ENCODE data around the gene GET3.
A peak's percentile ranks its signal among the peaks of the same experiment; 100 is the strongest.
"Not testable (repeated sequence)": the region's sequence is repeated elsewhere in the genome, so short reads cannot be mapped to it uniquely, and the experiment has no call there.

Gene GET3

DNA sequence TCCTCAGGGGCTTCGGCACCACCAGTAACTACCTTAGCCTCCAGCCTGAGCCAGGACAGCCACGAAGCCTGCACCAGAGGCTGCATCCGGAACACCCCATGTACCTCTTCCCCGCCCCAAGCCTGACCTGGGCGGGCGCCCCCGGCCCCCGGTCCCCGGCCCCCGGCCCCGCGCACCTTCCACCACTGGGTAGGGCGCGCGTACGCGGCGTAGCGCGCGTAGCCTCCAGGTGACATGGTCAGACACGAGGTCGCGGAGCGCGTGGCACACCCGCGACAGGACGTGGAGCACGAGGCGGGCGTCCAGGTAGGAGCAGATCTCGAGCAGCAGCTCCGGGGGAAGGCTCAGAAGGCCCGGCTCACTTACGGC lies 41.3 kb upstream of the GET3 start:
- no peak overlapping the region for H3K27ac ChIP-seq (ENCODE audit: low read depth, low read length)

DNA sequence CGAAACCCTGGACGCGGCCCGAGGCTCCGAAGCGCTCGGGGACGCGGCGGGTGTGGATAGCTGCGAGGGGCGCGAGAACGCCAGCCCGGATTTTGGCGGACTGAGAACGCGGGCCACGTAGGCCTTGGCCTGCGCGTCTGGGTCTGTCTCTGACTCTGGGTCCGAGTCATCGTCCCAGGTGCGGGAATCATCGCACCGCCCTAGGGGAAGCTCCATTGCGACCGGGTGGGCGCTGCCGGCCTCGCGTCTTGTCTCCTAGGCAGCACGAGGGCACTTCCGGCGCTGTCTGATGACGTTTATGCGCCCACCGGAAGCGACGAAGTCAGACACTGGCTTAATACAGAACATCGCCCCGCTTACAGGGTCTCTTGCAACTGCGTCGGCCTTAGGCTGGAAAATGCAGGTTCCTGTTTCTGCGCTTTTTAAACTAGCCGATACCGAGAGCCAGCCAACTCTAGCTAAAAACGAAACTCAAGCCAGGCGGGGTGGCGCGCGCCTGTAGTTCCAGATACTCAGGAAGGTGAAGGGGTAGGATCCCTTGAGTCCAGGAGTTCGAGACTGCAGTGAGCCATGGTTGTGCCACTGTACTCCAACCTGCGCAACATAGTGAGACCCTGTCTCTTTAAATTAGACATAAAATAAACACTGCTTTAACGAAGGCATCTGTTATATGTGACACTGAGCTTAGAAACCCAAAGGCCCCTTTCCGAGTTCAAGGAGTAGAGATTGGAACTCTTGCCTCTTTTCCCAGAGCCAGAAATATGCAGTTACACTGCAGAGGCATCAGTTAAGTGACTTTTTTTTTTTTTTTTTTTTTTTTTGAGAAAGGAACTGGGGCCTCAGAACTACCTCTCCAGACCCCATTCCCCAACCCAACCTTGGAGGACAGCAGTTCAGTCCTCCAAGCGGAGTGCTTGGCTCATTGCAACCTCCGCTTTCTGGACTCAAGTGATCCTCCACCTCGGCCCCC lies 40.6 kb upstream of the GET3 start, which contains the start of gene FBXW9:
TSS of gene FBXW9 (minus strand) at position 266 of the 970 bp plus-strand sequence. CDS start at position 216, 50 bp downstream.
- Histone ChIP-seq H3K27ac (ENCODE audit: low read depth, low read length) (peak within 1 kb of the TSS; percentile 87), H3K9me2 (replicated peaks; ENCODE audit: control insufficient read depth, low read length) (no peaks in the 10 kb centered on the region), H3F3A (ENCODE audit: control insufficient read depth, insufficient read depth) (peaks cover 24% of the 10 kb centered on the region), H3K27me3 (ENCODE audit: control insufficient read depth, low read length) (no peaks in the 10 kb centered on the region), H3K36me3 (ENCODE audit: control insufficient read depth, low read length) (peaks cover 25% of the 10 kb centered on the region), H3K4me1 (ENCODE audit: control insufficient read depth, low read length) (peaks cover 31% of the 10 kb centered on the region), H3K79me2 (ENCODE audit: control insufficient read depth, low read length) (peaks cover 4% of the 10 kb centered on the region), H4K20me1 (ENCODE audit: control insufficient read depth, insufficient read depth, low read depth, low read length) (no peaks in the 10 kb centered on the region), H3K4me3 (ENCODE audit: low read length) (peak within 1 kb of the TSS; percentile 86), H3K9me3 (ENCODE audit: control insufficient read depth, insufficient read depth, low read length) (no peaks in the 10 kb centered on the region), H3K4me2 (ENCODE audit: low read length) (peak within 1 kb of the TSS; percentile 94)
- TF ChIP-seq EZH2phosphoT487 (IDR thresholded peaks at IDR 0.05; ENCODE audit: borderline replicate concordance, low read length) = no peak
- TF ChIP-seq, protein P1, sequence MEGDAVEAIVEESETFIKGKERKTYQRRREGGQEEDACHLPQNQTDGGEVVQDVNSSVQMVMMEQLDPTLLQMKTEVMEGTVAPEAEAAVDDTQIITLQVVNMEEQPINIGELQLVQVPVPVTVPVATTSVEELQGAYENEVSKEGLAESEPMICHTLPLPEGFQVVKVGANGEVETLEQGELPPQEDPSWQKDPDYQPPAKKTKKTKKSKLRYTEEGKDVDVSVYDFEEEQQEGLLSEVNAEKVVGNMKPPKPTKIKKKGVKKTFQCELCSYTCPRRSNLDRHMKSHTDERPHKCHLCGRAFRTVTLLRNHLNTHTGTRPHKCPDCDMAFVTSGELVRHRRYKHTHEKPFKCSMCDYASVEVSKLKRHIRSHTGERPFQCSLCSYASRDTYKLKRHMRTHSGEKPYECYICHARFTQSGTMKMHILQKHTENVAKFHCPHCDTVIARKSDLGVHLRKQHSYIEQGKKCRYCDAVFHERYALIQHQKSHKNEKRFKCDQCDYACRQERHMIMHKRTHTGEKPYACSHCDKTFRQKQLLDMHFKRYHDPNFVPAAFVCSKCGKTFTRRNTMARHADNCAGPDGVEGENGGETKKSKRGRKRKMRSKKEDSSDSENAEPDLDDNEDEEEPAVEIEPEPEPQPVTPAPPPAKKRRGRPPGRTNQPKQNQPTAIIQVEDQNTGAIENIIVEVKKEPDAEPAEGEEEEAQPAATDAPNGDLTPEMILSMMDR (IDR thresholded peaks at IDR 0.05; ENCODE audit: low read depth, low read length, poor library complexity, severe bottlenecking) = no peak

More for the DNA sequence above, 41.3 kb upstream of the GET3 start:
- Histone ChIP-seq H3F3A (ENCODE audit: control insufficient read depth, insufficient read depth) (peaks cover 24% of the 10 kb centered on the region), H3K36me3 (ENCODE audit: control insufficient read depth, low read length) (peaks cover 18% of the 10 kb centered on the region), H3K79me2 (ENCODE audit: control insufficient read depth, low read length) (peaks cover 4% of the 10 kb centered on the region), H3K9me2 (replicated peaks; ENCODE audit: control insufficient read depth, low read length) (no peaks in the 10 kb centered on the region), H3K4me1 (ENCODE audit: control insufficient read depth, low read length) (peaks cover 31% of the 10 kb centered on the region), H3K4me2 (ENCODE audit: low read length) (peak overlapping the region; percentile 94), H3K27me3 (ENCODE audit: control insufficient read depth, low read length) (no peaks in the 10 kb centered on the region), H4K20me1 (ENCODE audit: control insufficient read depth, insufficient read depth, low read depth, low read length) (no peaks in the 10 kb centered on the region), H3K4me3 (ENCODE audit: low read length) (peak overlapping the region; percentile 86), H3K9me3 (ENCODE audit: control insufficient read depth, insufficient read depth, low read length) (no peaks in the 10 kb centered on the region)
- TF ChIP-seq EZH2phosphoT487 (IDR thresholded peaks at IDR 0.05; ENCODE audit: borderline replicate concordance, low read length) = no peak
- TF ChIP-seq, protein P1 (IDR thresholded peaks at IDR 0.05; ENCODE audit: low read depth, low read length, poor library complexity, severe bottlenecking) = no peak

DNA sequence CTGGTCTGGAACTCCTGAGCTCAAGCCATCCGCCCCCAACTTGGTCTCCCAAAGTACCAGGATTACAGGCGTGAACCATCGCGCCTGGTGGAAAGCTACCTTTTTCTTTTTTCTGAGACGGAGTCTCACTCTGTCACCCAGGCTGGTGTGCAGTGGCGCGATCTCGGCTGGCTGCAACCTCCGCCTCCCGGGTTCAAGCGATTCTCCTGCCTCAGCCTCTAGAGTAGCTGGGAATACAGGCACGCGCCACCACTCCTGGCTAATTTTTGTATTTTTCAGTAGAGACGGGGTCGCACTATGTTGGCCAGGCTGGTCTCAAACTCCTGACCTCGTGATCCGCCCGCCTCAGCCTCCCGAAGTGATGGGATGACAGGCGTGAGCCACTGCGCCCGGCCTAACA lies 39.9 kb upstream of the GET3 start:
- Histone ChIP-seq H3K4me3 (ENCODE audit: low read length) (peak overlapping the region; percentile 86), H3K27ac (ENCODE audit: low read depth, low read length) (peak overlapping the region; percentile 87), H3K4me1 (ENCODE audit: control insufficient read depth, low read length) (peaks cover 31% of the 10 kb centered on the region), H3K36me3 (ENCODE audit: control insufficient read depth, low read length) (peaks cover 32% of the 10 kb centered on the region), H3F3A (ENCODE audit: control insufficient read depth, insufficient read depth) (peaks cover 24% of the 10 kb centered on the region), H3K4me2 (ENCODE audit: low read length) (peak overlapping the region; percentile 94)
- not testable (repeated sequence) for H3K9me3 ChIP-seq (ENCODE audit: control insufficient read depth, insufficient read depth, low read length); H3K79me2 ChIP-seq (ENCODE audit: control insufficient read depth, low read length); H3K9me2 ChIP-seq (replicated peaks; ENCODE audit: control insufficient read depth, low read length); H4K20me1 ChIP-seq (ENCODE audit: control insufficient read depth, insufficient read depth, low read depth, low read length); H3K27me3 ChIP-seq (ENCODE audit: control insufficient read depth, low read length)

DNA sequence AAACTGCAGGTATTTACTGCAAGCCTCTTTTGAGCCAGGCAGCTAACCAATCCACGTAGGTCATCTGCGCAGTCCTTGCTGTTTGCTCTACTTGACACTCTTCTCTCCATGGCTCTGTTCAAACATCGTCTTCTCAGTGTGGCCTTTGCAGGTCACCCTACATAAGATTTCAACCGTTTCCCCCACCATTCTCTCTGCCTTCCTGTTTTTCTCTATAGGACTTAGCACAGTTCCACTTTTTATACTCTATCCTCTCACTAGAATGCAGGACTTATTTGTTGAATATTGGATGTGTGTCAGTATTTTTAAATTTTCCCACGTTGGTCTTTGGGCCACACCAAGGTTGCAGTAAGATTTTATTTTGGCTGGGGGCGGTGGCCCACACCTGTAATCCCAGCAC lies 39.2 kb upstream of the GET3 start:
- Histone ChIP-seq H3K9me3 (ENCODE audit: control insufficient read depth, insufficient read depth, low read length) (no peaks in the 10 kb centered on the region), H3K36me3 (ENCODE audit: control insufficient read depth, low read length) (peaks cover 39% of the 10 kb centered on the region), H3K9me2 (replicated peaks; ENCODE audit: control insufficient read depth, low read length) (no peaks in the 10 kb centered on the region), H3F3A (ENCODE audit: control insufficient read depth, insufficient read depth) (peaks cover 24% of the 10 kb centered on the region), H3K27me3 (ENCODE audit: control insufficient read depth, low read length) (no peaks in the 10 kb centered on the region), H3K4me2 (ENCODE audit: low read length) (peak overlapping the region; percentile 94), H3K4me3 (ENCODE audit: low read length) (no peak overlapping the region), H3K4me1 (ENCODE audit: control insufficient read depth, low read length) (peaks cover 37% of the 10 kb centered on the region), H3K27ac (ENCODE audit: low read depth, low read length) (no peak overlapping the region), H3K79me2 (ENCODE audit: control insufficient read depth, low read length) (peaks cover 9% of the 10 kb centered on the region), H4K20me1 (ENCODE audit: control insufficient read depth, insufficient read depth, low read depth, low read length) (peaks cover 5% of the 10 kb centered on the region; the same call in 1 of the 2 replicates)
- TF ChIP-seq, protein P1 (IDR thresholded peaks at IDR 0.05; ENCODE audit: low read depth, low read length, poor library complexity, severe bottlenecking) = no peak
- no peak for TF ChIP-seq EZH2phosphoT487 (IDR thresholded peaks at IDR 0.05; ENCODE audit: borderline replicate concordance, low read length)

Measured in DOHH2 (cell line).